HEK293T (cell line): ENCODE results near the gene OR5A1.

Experiments
- BHLHE40 ChIP-seq: fragments of 450-650 bp; IDR thresholded peaks from 2 replicates; pipeline ENCODE4 v1.6.1; 2016; ENCODE audit warnings: mild to moderate bottlenecking, moderate library complexity, borderline replicate concordance
- FOXK2 ChIP-seq: fragments of 450-650 bp; IDR thresholded peaks from 2 replicates; pipeline ENCODE4 v1.6.1; 2016; ENCODE audit warnings: mild to moderate bottlenecking
- HDGF ChIP-seq: fragments of 450-650 bp; IDR thresholded peaks from 2 replicates; pipeline ENCODE4 v1.6.1; 2017; ENCODE audit warnings: antibody characterized with exemption, borderline replicate concordance
- L3MBTL2 ChIP-seq: fragments of 450-650 bp; conservative IDR thresholded peaks from 2 replicates; pipeline ENCODE4 v1.6.1; 2016; ENCODE audit warnings: mild to moderate bottlenecking
- SP1 ChIP-seq: fragments of 450-650 bp; IDR thresholded peaks from 2 replicates; pipeline ENCODE4 v1.6.1; 2017
- SUZ12 ChIP-seq: fragments of 450-650 bp; IDR thresholded peaks from 2 replicates; pipeline ENCODE4 v1.6.1; 2016; ENCODE audit warnings: mild to moderate bottlenecking
- ZNF384 ChIP-seq: fragments of 450-650 bp; IDR thresholded peaks from 2 replicates; pipeline ENCODE4 v1.6.1; 2016

DNA sequence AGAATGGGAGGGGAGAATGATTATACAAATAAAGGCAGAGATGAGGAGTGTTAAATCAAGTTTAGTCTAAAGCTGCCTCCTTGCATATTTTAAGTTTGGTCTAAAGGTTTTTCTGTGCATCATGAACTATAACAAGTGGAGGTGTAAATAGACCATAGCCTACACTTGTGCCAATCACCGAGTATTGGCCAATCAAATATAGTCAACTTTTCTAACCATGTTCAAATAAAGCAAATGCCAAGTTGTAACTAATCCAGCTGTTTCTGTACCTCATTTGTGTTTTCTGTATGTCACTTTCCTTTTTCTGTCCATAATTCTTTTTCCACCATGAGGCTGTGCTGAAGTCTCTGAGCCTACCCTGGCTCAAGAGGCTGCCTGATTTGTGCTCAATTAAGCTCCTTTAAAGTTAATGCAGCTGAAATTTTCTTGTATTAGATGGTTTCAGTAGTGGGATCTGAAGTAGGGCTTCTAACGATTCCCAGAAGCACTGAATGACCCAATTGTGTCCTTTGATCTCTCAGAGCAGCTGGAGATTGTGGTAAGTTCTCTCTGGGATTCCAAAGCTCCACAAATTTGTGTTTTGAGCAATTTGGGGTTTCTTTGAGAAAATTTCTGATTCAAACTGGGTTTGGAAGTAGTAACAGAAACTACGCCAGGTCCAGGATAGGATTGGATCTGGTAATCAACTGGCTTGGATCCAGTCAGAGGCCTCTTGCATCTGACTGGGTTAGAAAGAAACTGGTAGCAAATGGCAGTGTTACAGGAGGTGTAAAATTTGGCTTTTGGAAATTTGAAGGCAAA lies 35.6 kb upstream of the OR5A1 start:
- TF ChIP-seq HDGF: no peak
- no peak for TF ChIP-seq L3MBTL2
- no peak for TF ChIP-seq ZNF384
- no peak for TF ChIP-seq SUZ12
- no peak for TF ChIP-seq FOXK2
- TF ChIP-seq BHLHE40: no peak
- TF ChIP-seq SP1: no peak
